ENCODE data around the gene PRKAG2. TPM values are rescaled to one million over a fixed set of nuclear protein-coding genes. Genes with fewer than 3 reads are reported as not detected.

The PRKAG2 gene
- total RNA-seq, 1 donor from 2014 or later, result 35.4 TPM

DNA sequence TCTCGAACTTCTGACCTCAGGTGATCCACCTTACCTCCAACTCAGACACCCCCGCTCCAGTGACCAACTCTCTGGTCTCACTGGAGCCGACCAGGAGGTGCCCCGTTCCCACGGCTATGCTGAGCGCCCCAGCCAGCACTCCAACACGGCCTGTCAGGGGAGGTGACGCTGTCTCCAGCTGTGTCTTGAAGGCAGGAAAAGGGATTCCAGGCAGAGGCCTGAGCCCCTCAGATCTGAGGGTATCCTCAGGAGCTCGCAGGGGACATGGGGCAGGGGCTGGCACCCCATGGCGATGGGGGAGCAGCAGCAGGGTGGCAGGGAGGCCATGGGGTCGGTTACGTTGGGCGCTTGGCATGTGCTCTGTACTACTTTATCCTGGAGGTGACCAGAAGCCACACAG lies 262.9 kb downstream of the PRKAG2 start:
- TF ChIP-seq, protein P1, sequence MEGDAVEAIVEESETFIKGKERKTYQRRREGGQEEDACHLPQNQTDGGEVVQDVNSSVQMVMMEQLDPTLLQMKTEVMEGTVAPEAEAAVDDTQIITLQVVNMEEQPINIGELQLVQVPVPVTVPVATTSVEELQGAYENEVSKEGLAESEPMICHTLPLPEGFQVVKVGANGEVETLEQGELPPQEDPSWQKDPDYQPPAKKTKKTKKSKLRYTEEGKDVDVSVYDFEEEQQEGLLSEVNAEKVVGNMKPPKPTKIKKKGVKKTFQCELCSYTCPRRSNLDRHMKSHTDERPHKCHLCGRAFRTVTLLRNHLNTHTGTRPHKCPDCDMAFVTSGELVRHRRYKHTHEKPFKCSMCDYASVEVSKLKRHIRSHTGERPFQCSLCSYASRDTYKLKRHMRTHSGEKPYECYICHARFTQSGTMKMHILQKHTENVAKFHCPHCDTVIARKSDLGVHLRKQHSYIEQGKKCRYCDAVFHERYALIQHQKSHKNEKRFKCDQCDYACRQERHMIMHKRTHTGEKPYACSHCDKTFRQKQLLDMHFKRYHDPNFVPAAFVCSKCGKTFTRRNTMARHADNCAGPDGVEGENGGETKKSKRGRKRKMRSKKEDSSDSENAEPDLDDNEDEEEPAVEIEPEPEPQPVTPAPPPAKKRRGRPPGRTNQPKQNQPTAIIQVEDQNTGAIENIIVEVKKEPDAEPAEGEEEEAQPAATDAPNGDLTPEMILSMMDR (IDR thresholded peaks at IDR 0.05), result no peak

DNA sequence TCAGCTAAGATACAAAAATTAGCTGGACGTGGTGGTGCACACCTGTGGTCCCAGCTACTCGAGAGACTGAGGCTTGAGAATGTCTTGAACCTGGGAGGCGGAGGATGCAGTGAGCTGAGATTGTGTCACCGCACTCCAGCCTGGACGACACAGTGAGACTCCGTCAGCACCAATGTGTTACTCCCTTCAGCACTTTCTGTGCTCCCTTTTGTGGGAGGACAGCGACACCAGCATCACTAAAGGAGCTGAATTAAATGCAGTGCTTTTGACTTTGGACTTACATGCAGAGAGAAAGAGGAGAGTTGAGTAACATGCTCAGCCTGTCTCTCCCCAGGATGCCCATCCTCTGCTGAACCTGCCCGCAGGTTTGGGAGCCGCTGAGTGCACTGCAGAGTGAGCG lies 265.0 kb downstream of the PRKAG2 start:
- Histone ChIP-seq H3K4me1 (no peaks in the 10 kb centered on the region), H3K4me3 (no peak overlapping the region), H3K9me3 (no peaks in the 10 kb centered on the region), H3K27me3 (ENCODE audit: low read depth) (no peaks in the 10 kb centered on the region), H3K27ac (no peak overlapping the region), H3K36me3 (peaks cover 9% of the 10 kb centered on the region)
- TF ChIP-seq, protein P1 (IDR thresholded peaks at IDR 0.05), result no peak
- intact Hi-C loops (cut with DNase I), result no loop called here
- DNase-seq (no peak), ATAC-seq (no peak)

More for the DNA sequence above, 262.9 kb downstream of the PRKAG2 start:
- no peaks in the 10 kb centered on the region for H3K4me1 ChIP-seq
- ATAC-seq (no peak), DNase-seq (no peak)
- peaks cover 9% of the 10 kb centered on the region for H3K36me3 ChIP-seq
- no peaks in the 10 kb centered on the region for H3K9me3 ChIP-seq
- no peak overlapping the region for H3K27ac ChIP-seq
- no peaks in the 10 kb centered on the region for H3K27me3 ChIP-seq (ENCODE audit: low read depth)
- H3K4me3 ChIP-seq, result no peak overlapping the region
- intact Hi-C loops (cut with DNase I), result no loop called here

DNA sequence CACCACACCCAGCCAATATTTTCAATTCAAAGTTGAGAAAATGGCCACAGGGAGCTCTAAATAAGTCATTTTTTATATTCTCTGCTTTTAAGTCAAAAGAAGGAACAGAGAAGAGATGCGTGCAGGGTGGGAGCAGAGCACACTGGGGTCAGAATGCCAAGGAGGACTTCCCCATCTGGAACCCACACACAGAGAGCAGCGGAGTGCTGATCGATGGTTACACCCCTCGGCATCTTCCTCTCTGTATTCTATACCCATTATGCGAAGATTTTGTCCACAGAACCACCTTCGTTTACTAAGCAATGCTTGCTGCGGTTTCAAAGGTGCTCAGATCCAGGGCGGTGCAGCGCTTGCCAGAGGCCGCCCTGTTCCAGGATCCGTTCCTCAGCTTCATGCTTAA lies 265.9 kb downstream of the PRKAG2 start:
- ATAC-seq, result peak in 1 of 2 donors; percentile 45
- intact Hi-C loops (cut with DNase I), result no loop called here

DNA sequence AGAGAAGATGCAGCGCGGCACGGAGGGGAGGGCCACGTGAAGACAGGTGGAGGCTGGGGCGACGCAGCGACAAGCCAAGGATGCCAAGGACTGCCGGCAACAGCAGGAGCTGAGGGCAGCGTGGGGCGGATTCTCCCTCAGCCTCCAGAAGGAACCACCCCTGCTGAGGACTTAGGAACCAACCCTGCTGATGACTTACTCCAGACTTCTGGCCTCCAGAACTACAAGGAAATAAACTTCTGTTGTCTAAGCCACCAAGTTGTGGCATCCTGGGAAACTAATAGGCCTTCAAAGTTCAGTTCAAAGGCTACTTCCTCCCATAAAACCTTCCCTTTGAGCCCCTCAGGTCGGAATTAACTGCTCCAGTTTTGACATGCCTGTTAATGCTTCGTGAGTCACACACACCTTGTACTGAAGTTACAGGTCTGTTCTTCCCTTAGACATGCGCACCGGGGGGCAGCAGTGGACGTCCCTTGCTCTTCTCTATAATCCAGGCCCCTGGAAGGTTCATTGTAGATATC lies 268.8 kb downstream of the PRKAG2 start:
- intact Hi-C loops (cut with DNase I), result no loop called here
- Histone ChIP-seq H3K4me3 (no peak overlapping the region), H3K36me3 (peaks cover 9% of the 10 kb centered on the region), H3K9me3 (no peaks in the 10 kb centered on the region), H3K27ac (no peak overlapping the region), H3K27me3 (ENCODE audit: low read depth) (no peaks in the 10 kb centered on the region), H3K4me1 (no peaks in the 10 kb centered on the region)
- ATAC-seq, result no peak
- DNase-seq, result no peak
- TF ChIP-seq, protein P1 (IDR thresholded peaks at IDR 0.05), result no peak

More for the DNA sequence above, 265.9 kb downstream of the PRKAG2 start:
- TF ChIP-seq, protein P1 (IDR thresholded peaks at IDR 0.05), result no peak
- Histone ChIP-seq H3K36me3 (peaks cover 9% of the 10 kb centered on the region), H3K27me3 (ENCODE audit: low read depth) (no peaks in the 10 kb centered on the region), H3K9me3 (no peaks in the 10 kb centered on the region), H3K4me3 (no peak overlapping the region), H3K4me1 (no peaks in the 10 kb centered on the region), H3K27ac (no peak overlapping the region)
- DNase-seq, result no peak

DNA sequence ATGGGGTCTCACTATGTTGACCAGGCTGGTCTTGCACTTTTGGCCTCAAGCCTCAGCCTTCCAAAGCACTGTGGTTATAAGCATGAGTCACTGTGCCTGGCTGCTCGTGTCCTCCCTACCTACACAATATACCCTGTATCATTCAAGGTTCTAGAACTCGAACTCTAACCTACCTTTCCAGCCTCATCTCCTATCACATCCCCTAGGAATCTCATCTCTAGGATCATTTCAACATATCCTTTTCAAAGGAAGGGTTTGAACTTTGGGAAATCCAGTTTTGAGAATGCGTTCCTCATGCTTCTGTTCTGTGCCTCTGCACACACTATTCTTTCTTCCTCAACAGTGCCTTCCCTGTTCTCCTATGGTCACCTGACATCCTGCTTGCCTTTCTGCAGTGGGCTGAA lies 269.4 kb downstream of the PRKAG2 start:
- DNase-seq, result no peak
- no peak for ATAC-seq

More for the DNA sequence above, 269.4 kb downstream of the PRKAG2 start:
- no peaks in the 10 kb centered on the region for H3K27me3 ChIP-seq (ENCODE audit: low read depth)
- peaks cover 9% of the 10 kb centered on the region for H3K36me3 ChIP-seq
- intact Hi-C loops (cut with DNase I), result no loop called here
- TF ChIP-seq, protein P1 (IDR thresholded peaks at IDR 0.05), result no peak
- H3K27ac ChIP-seq, result no peak overlapping the region
- H3K4me1 ChIP-seq, result no peaks in the 10 kb centered on the region
- H3K4me3 ChIP-seq, result no peak overlapping the region
- no peaks in the 10 kb centered on the region for H3K9me3 ChIP-seq

Data from lower lobe of right lung (tissue), 2 donors.